HepG2 (cell line): ENCODE results near the gene KLHL18. TPM values are rescaled to one million over a fixed set of nuclear protein-coding genes. Genes with fewer than 3 reads are reported as not detected.

Experiments
- ATAC-seq: fragments of 200-7000 bp; cut with Tn5 transposase; 3 replicates; pipeline ENCODE4 v1.9.1; 2020; ENCODE audit warnings: mild to moderate bottlenecking, moderate library complexity
- BruUV-seq: library from RNA; stranded (reverse); fragments of 400-500 nt; replicated peaks from 2 replicates; lab custom pipeline; 2021; lab: Mats Ljungman, UMichigan
- CTCF ChIA-PET: fragments of 300-600 bp; formaldehyde crosslinking; extraction: SDS; loops from one replicate; lab custom pipeline; 2021; ENCODE audit warnings: low total read pairs, inconsistent platforms, low intra/inter-chr PET ratio; lab: Yijun Ruan, JAX
- POLR2A ChIA-PET: fragments of 350-600 bp; sonication (Branson Sonifier 250); formaldehyde crosslinking; loops from one replicate; lab custom pipeline; 2020; ENCODE audit warnings: antibody characterized with exemption, inconsistent platforms; lab: Yijun Ruan, JAX
- DNase-seq: peaks from one replicate; pipeline ENCODE4 v3.0.0-alpha.2; 2015; ENCODE audit warnings: low spot score
- FAIRE-seq: peaks from 3 replicates; lab custom pipeline; 2011; peaks lifted over from hg19 to GRCh38; lab: Jason Lieb, UNC
- H2AFZ ChIP-seq: one replicate; pipeline ENCODE4 v1.6.1; 2011; ENCODE audit warnings: low read length, inconsistent platforms
- H3K27ac ChIP-seq: fragments of 300-600 bp; 3 replicates; pipeline ENCODE4 v1.8.0; 2011; ENCODE audit warnings: mixed run types, mild to moderate bottlenecking, mixed read lengths, low read length, inconsistent platforms; ENCODE audit not compliant: insufficient read depth; ENCODE audit errors: extremely low read length
- H3K27me3 ChIP-seq, 2 experiments: fragments of 200-600 bp in 1 of 2; 2 replicates in 1 of 2; 3 replicates in 1 of 2; pipeline versions ENCODE4 v1.6.0 to v1.8.0; 2011; ENCODE audit warnings: low read length in 2 of 2, mild to moderate bottlenecking in 2 of 2, moderate library complexity in 2 of 2, inconsistent platforms in 1 of 2; ENCODE audit not compliant: insufficient read depth in 2 of 2, control insufficient read depth in 1 of 2
- H3K36me3 ChIP-seq, 2 experiments: fragments of 200-600 bp in 1 of 2; replicated peaks in 1 of 2; 2 replicates in 1 of 2; 3 replicates in 1 of 2; pipeline versions ENCODE4 v1.5.1 to v1.8.0; 2011; ENCODE audit warnings: low read length in 2 of 2, inconsistent platforms in 1 of 2; ENCODE audit not compliant: insufficient read depth in 2 of 2, control insufficient read depth in 1 of 2
- H3K4me1 ChIP-seq: 2 replicates; pipeline ENCODE4 v1.5.1; 2012; ENCODE audit warnings: low read length, inconsistent platforms; ENCODE audit not compliant: insufficient read depth
- H3K4me2 ChIP-seq: 2 replicates; pipeline ENCODE4 v1.6.0; 2011; ENCODE audit warnings: low read depth, low read length, inconsistent platforms
- H3K4me3 ChIP-seq, 3 experiments: fragments of 200-600 bp in 1 of 3; sonication (generic), shearing (Covaris generic) in 1 of 3; replicated peaks in 1 of 3; 2 replicates each; pipeline ENCODE4 v1.5.1; 2011 to 2016; ENCODE audit warnings: low read length in 3 of 3, inconsistent platforms in 2 of 3, low read depth in 2 of 3, mild to moderate bottlenecking in 2 of 3, control low read depth in 1 of 3, mixed read lengths in 1 of 3; ENCODE audit not compliant: insufficient read depth in 1 of 3
- H3K79me2 ChIP-seq: one replicate; pipeline ENCODE4 v1.6.1; 2011; ENCODE audit warnings: low read length, inconsistent platforms; ENCODE audit not compliant: insufficient read depth
- H3K9ac ChIP-seq: 2 replicates; pipeline ENCODE4 v1.6.0; 2011; ENCODE audit warnings: mild to moderate bottlenecking, low read depth, low read length, inconsistent platforms; ENCODE audit not compliant: insufficient read depth
- H3K9me3 ChIP-seq: 2 replicates; pipeline ENCODE4 v1.5.1; 2012; ENCODE audit warnings: mild to moderate bottlenecking, low read length
- H4K20me1 ChIP-seq: 2 replicates; pipeline ENCODE4 v1.6.0; 2011; ENCODE audit warnings: inconsistent platforms, mild to moderate bottlenecking, low read length, moderate library complexity; ENCODE audit not compliant: insufficient read depth
- KAT2B ChIP-seq: fragments of 150-350 bp; IDR thresholded peaks from 2 replicates; pipeline ENCODE4 v1.6.1; 2014; ENCODE audit warnings: low read depth, low read length, borderline replicate concordance
- POLR2AphosphoS5 ChIP-seq: IDR thresholded peaks from 2 replicates; pipeline ENCODE4 v1.6.1; 2012; ENCODE audit warnings: low read depth, low read length
- RBAK ChIP-seq: sonication (generic); formaldehyde crosslinking; IDR thresholded peaks from 2 replicates; pipeline ENCODE4 v1.5.1; 2020; ENCODE audit warnings: mild to moderate bottlenecking, missing genetic modification reagents
- SIN3B ChIP-seq: fragments of 150-350 bp; IDR thresholded peaks from 2 replicates; pipeline ENCODE4 v1.6.1; 2014; ENCODE audit warnings: low read length
- SUZ12 ChIP-seq: fragments of 150-350 bp; IDR thresholded peaks from 2 replicates; pipeline ENCODE4 v1.6.1; 2014; ENCODE audit warnings: low read depth, low read length
- TERF1 ChIP-seq: sonication (generic); formaldehyde crosslinking; IDR thresholded peaks from 2 replicates; pipeline ENCODE4 v1.8.0; 2022; ENCODE audit warnings: mild to moderate bottlenecking, missing genetic modification reagents, moderate library complexity
- ZNF800 ChIP-seq: sonication (generic); formaldehyde crosslinking; IDR thresholded peaks from 2 replicates; pipeline ENCODE4 v1.4.0; 2020; ENCODE audit warnings: missing genetic modification reagents
- WGBS: methylation state at CpG from one replicate; pipeline ENCODE4 v1.1.6; 2017; ENCODE audit warnings: low lambda C conversion rate; 5-methylcytosine and 5-hydroxymethylcytosine counted together
- in situ Hi-C: cut with HindIII; loops from 2 replicates; pipeline ENCODE4 v1.10.0; 2017; ENCODE audit warnings: low pct_unique_long_range_greater_than_20kb; ENCODE audit not compliant: extremely low pct_ligation_motif_present
- intact Hi-C: fragments of 100-400 bp; cut with micrococcal nuclease; formaldehyde crosslinking; loops from one replicate; pipeline ENCODE4 v1.10.0; 2022; ENCODE audit not compliant: unreplicated experiment
- polyA plus RNA-seq, 8 experiments: library from polyadenylated mRNA; depleted of rRNA in 3 of 8; stranded (reverse) in 7 of 8; unstranded in 1 of 8; fragments of >200 nt; fragmentation: Illumina TruSeq in 4 of 8; extraction: Trizol in 4 of 8; gene quantifications; 2 replicates each; pipeline versions ENCODE4 v1.2.1 to v1.2.3, GENCODE V29; 2011 to 2016; ENCODE audit warnings: low read depth in 4 of 8, missing spikeins in 1 of 8, mixed read lengths in 1 of 8; ENCODE audit not compliant: insufficient read depth in 1 of 8
- total RNA-seq, 5 experiments: library from RNA; depleted of rRNA; stranded (reverse); fragments of >200 nt; fragmentation: Illumina TruSeq; extraction: Trizol; gene quantifications; 2 replicates each; pipeline ENCODE4 v1.2.3, GENCODE V29; 2016; ENCODE audit warnings: low read depth in 1 of 5
- TF ChIP-seq, protein P1 (sequence below): IDR thresholded peaks from 2 replicates; pipeline ENCODE4 v1.6.1; 2016; ENCODE audit warnings: low read depth, control low read depth
- TF ChIP-seq, protein P2 (sequence below): sonication (generic); formaldehyde crosslinking; IDR thresholded peaks from 2 replicates; pipeline ENCODE4 v1.5.0; 2020; ENCODE audit warnings: missing genetic modification reagents

The KLHL18 gene
- total and polyA plus RNA-seq, 2 of the 13 experiments (the other 11 are each of a cell fraction or from before 2014, with no cell fraction given) = 17.5 to 18.8 TPM

DNA sequence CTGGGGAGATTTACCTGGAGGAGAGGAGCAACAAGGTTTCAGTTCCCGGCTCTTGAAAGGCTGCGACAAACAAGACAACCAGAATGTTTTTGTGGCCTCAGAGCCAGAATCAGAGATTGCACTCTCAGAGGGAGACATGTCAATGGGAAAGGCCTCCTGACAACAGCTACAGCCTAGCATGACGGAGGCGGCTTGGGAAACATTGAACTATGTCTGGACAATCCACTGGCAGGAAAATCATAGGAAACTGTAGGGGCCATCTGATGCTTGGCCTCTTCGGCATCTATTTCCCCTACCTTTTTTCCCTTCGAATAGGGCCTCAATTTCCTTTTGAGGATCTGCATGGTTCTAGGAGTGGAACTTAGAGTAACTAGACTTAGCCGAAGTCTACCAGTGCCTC lies 84.9 kb downstream of the KLHL18 start:
- Histone ChIP-seq H3K9me3 (no peaks in the 10 kb centered on the region), H4K20me1 (no peaks in the 10 kb centered on the region), H3K4me2 (no peak overlapping the region), H3K27ac (no peak overlapping the region), H3K79me2 (no peaks in the 10 kb centered on the region), H3K27me3 (peaks cover 0 to 4% of the 10 kb centered on the region in 2 experiments; a peak in 2 of 5 replicates), H3K9ac (no peak overlapping the region), H3K4me3 (no peak overlapping the region), H2AFZ (no peak overlapping the region), H3K4me1 (peaks cover 36% of the 10 kb centered on the region), H3K36me3 (no peaks in the 10 kb centered on the region)
- ChIA-PET CTCF (no interaction called here), POLR2A (no interaction called here)
- DNase-seq (no peak), FAIRE-seq (no peak), ATAC-seq (no peak)
- intact Hi-C loops (no loop called here), in situ Hi-C loops (no loop called here)
- no TSS peak for BruUV-seq
- 83% methylated on average over 7 of the region's 7 CpGs for WGBS
- TF ChIP-seq, protein P1, sequence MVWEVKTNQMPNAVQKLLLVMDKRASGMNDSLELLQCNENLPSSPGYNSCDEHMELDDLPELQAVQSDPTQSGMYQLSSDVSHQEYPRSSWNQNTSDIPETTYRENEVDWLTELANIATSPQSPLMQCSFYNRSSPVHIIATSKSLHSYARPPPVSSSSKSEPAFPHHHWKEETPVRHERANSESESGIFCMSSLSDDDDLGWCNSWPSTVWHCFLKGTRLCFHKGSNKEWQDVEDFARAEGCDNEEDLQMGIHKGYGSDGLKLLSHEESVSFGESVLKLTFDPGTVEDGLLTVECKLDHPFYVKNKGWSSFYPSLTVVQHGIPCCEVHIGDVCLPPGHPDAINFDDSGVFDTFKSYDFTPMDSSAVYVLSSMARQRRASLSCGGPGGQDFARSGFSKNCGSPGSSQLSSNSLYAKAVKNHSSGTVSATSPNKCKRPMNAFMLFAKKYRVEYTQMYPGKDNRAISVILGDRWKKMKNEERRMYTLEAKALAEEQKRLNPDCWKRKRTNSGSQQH = no peak
- TF ChIP-seq POLR2AphosphoS5 (no peak), SIN3B (no peak), RBAK (CRISPR knock-in tag) (no peak), SUZ12 (no peak), ZNF800 (no peak), TERF1 (CRISPR knock-in tag) (no peak), KAT2B (no peak)
- TF ChIP-seq, protein P2, sequence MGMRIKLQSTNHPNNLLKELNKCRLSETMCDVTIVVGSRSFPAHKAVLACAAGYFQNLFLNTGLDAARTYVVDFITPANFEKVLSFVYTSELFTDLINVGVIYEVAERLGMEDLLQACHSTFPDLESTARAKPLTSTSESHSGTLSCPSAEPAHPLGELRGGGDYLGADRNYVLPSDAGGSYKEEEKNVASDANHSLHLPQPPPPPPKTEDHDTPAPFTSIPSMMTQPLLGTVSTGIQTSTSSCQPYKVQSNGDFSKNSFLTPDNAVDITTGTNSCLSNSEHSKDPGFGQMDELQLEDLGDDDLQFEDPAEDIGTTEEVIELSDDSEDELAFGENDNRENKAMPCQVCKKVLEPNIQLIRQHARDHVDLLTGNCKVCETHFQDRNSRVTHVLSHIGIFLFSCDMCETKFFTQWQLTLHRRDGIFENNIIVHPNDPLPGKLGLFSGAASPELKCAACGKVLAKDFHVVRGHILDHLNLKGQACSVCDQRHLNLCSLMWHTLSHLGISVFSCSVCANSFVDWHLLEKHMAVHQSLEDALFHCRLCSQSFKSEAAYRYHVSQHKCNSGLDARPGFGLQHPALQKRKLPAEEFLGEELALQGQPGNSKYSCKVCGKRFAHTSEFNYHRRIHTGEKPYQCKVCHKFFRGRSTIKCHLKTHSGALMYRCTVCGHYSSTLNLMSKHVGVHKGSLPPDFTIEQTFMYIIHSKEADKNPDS (CRISPR knock-in tag) = no peak
